BE2C (cell line): ENCODE results near the gene GJD3.

Experiments used
- DNase-seq: peaks from one replicate; pipeline ENCODE4 v3.0.0-alpha.2; 2020
- H3K27me3 ChIP-seq: fragments of 250-450 bp; sonication (Bioruptor Pico); 2 replicates; pipeline ENCODE4 v1.5.1; 2020; ENCODE audit warnings: mild to moderate bottlenecking
- H3K36me3 ChIP-seq: fragments of 250-450 bp; sonication (Bioruptor Pico); 2 replicates; pipeline ENCODE4 v1.5.1; 2020; ENCODE audit warnings: mild to moderate bottlenecking
- H3K4me1 ChIP-seq: fragments of 250-450 bp; sonication (Bioruptor Pico); 2 replicates; pipeline ENCODE4 v1.5.1; 2020
- H3K4me3 ChIP-seq: 2 replicates; pipeline ENCODE4 v1.5.1; 2011; ENCODE audit warnings: low read depth, low read length
- H3K9me3 ChIP-seq: fragments of 250-450 bp; sonication (Bioruptor Pico); 2 replicates; pipeline ENCODE4 v1.5.1; 2020
- CTCF ChIP-seq: IDR thresholded peaks from 2 replicates; pipeline ENCODE4 v1.5.1; 2012; ENCODE audit warnings: mild to moderate bottlenecking, low read depth, low read length

Gene GJD3

GRCh38 chr17:40319651-40320540 lies 44.6 kb downstream of the GJD3 start:
- no peak for TF ChIP-seq CTCF
- Histone ChIP-seq H3K36me3 (peaks cover 6% of the 10 kb centered on the region), H3K4me1 (peaks cover 54% of the 10 kb centered on the region), H3K27me3 (no peaks in the 10 kb centered on the region), H3K9me3 (no peaks in the 10 kb centered on the region), H3K4me3 (peak overlapping the region; percentile 97)
- no peak for DNase-seq

GRCh38 chr17:40318830-40319391 lies 45.6 kb downstream of the GJD3 start:
- no peak for TF ChIP-seq CTCF
- DNase-seq: no peak
- peaks cover 54% of the 10 kb centered on the region for H3K4me1 ChIP-seq

GRCh38 chr17:40317880-40318829 lies 46.4 kb downstream of the GJD3 start:
- DNase-seq: peak; percentile 96
- peaks cover 3% of the 10 kb centered on the region for H3K36me3 ChIP-seq
- no peaks in the 10 kb centered on the region for H3K9me3 ChIP-seq
- TF ChIP-seq CTCF: no peak
- H3K4me3 ChIP-seq: peak overlapping the region; percentile 97
- no peaks in the 10 kb centered on the region for H3K27me3 ChIP-seq
- H3K4me1 ChIP-seq: peaks cover 58% of the 10 kb centered on the region

More at GRCh38 chr17:40318830-40319391, 45.6 kb downstream of the GJD3 start:
- Histone ChIP-seq H3K36me3 (peaks cover 3% of the 10 kb centered on the region), H3K9me3 (no peaks in the 10 kb centered on the region), H3K27me3 (no peaks in the 10 kb centered on the region), H3K4me3 (peak overlapping the region; percentile 97)

- Histone ChIP-seq H3K4me3 (peak overlapping the region; percentile 97), H3K9me3 (no peaks in the 10 kb centered on the region), H3K36me3 (peaks cover 3% of the 10 kb centered on the region), H3K4me1 (peaks cover 58% of the 10 kb centered on the region), H3K27me3 (no peaks in the 10 kb centered on the region)
- TF ChIP-seq CTCF: peak; percentile 67
- peak; percentile 73 for DNase-seq
These were observed 47.1 kb downstream of the GJD3 start for GRCh38 chr17:40317345-40317873.

GRCh38 chr17:40316571-40317344 lies 47.8 kb downstream of the GJD3 start:
- no peak for TF ChIP-seq CTCF
- Histone ChIP-seq H3K9me3 (no peaks in the 10 kb centered on the region), H3K4me3 (peak overlapping the region; percentile 50), H3K36me3 (peaks cover 3% of the 10 kb centered on the region; the same call in 1 of the 2 replicates), H3K4me1 (peaks cover 58% of the 10 kb centered on the region), H3K27me3 (no peaks in the 10 kb centered on the region)
- peak; percentile 70 for DNase-seq
